OCI-LY1 (cell line): Measurements from ENCODE around the gene PYGO2.

ENCODE experiments used
- H2AFZ ChIP-seq: fragments of 200-600 bp; sonication (generic), shearing (Covaris generic); 2 replicates; pipeline ENCODE4 v1.6.0; 2014; ENCODE audit warnings: antibody characterized with exemption, mild to moderate bottlenecking, low read length
- H3F3A ChIP-seq: fragments of 200-600 bp; sonication (generic), shearing (Covaris generic); 2 replicates; pipeline ENCODE4 v1.6.0; 2014; ENCODE audit warnings: mild to moderate bottlenecking, antibody characterized with exemption, low read length, moderate library complexity; ENCODE audit not compliant: insufficient read depth
- H3K27ac ChIP-seq: fragments of 200-600 bp; sonication (generic); 2 replicates; pipeline ENCODE4 v1.5.1; 2014; ENCODE audit warnings: low read length, mixed run types, mild to moderate bottlenecking, low read depth; ENCODE audit not compliant: poor library complexity, severe bottlenecking
- H3K27me3 ChIP-seq: fragments of 200-600 bp; sonication (generic); 2 replicates; pipeline ENCODE4 v1.6.0; 2014; ENCODE audit warnings: antibody characterized with exemption, mild to moderate bottlenecking, low read length, moderate library complexity; ENCODE audit not compliant: insufficient read depth
- H3K36me3 ChIP-seq: fragments of 200-600 bp; sonication (generic); 2 replicates; pipeline ENCODE4 v1.6.1; 2014; ENCODE audit warnings: mild to moderate bottlenecking, antibody characterized with exemption, low read length, moderate library complexity, mixed read lengths; ENCODE audit not compliant: insufficient read depth
- H3K4me1 ChIP-seq: fragments of 200-600 bp; sonication (generic); 2 replicates; pipeline ENCODE4 v1.5.1; 2014; ENCODE audit warnings: mild to moderate bottlenecking, low read length, moderate library complexity; ENCODE audit not compliant: insufficient read depth, severe bottlenecking
- H3K4me2 ChIP-seq: fragments of 200-600 bp; sonication (generic), shearing (Covaris generic); 2 replicates; pipeline ENCODE4 v1.6.1; 2014; ENCODE audit warnings: low read length
- H3K4me3 ChIP-seq: fragments of 200-600 bp; sonication (generic); 2 replicates; pipeline ENCODE4 v1.5.1; 2014; ENCODE audit warnings: low read length, low read depth, mild to moderate bottlenecking, mixed read lengths; ENCODE audit not compliant: poor library complexity, severe bottlenecking
- H3K79me2 ChIP-seq: fragments of 200-600 bp; shearing (Covaris generic); 2 replicates; pipeline ENCODE4 v1.6.1; 2016; ENCODE audit warnings: mixed run types, low read length, mixed read lengths; ENCODE audit not compliant: insufficient read depth
- H3K9ac ChIP-seq: fragments of 200-600 bp; sonication (generic), shearing (Covaris generic); 2 replicates; pipeline ENCODE4 v1.6.1; 2014; ENCODE audit warnings: mild to moderate bottlenecking, low read length, mixed read lengths
- H3K9me2 ChIP-seq: fragments of 200-600 bp; sonication (generic), shearing (Covaris generic); 2 replicates; pipeline ENCODE4 v1.6.1; 2014; ENCODE audit warnings: low read depth, mild to moderate bottlenecking, low read length, mixed read lengths
- H3K9me3 ChIP-seq: fragments of 200-600 bp; shearing (Covaris generic); 2 replicates; pipeline ENCODE4 v1.6.1; 2014; ENCODE audit warnings: low read length, mixed read lengths
- H4K20me1 ChIP-seq: fragments of 200-600 bp; sonication (generic), shearing (Covaris generic); 2 replicates; pipeline ENCODE4 v1.6.0; 2016; ENCODE audit warnings: mild to moderate bottlenecking, low read length; ENCODE audit not compliant: insufficient read depth
- EZH2 ChIP-seq: fragments of 200-600 bp; sonication (generic), shearing (Covaris generic); IDR thresholded peaks from 2 replicates; pipeline ENCODE4 v1.8.0; 2017; ENCODE audit warnings: borderline replicate concordance, mixed run types, mild to moderate bottlenecking, antibody characterized with exemption, low read length, moderate library complexity, mixed read lengths
- TF ChIP-seq, protein P1 (sequence below): fragments of 200-600 bp; sonication (generic), shearing (Covaris generic); IDR thresholded peaks from 2 replicates; pipeline ENCODE4 v1.5.1; 2017; ENCODE audit warnings: mild to moderate bottlenecking, antibody characterized with exemption, low read length, moderate library complexity, mixed read lengths

The PYGO2 gene

DNA sequence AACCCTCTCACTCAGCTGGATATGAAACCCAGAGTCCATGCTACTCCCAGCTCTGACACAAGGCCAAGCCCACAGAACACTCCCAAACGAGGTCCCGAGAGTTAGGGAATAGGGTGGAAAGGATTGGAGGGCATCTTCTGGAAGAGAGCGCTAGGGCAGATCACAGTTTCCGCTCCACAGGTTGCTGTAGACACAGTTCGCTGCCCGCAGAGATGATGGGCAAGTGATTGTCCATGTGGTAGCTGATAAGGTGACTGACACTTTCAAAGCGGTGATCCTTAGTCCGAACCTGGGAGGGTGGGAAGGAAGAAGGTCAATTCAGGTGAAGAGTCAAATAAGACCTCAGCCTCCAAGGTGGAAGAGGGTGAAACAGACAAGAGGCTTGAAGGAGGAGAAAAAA lies 2.1 kb upstream of the PYGO2 start:
- H3K4me2 ChIP-seq: peak overlapping the region; percentile 71; the same call in 1 of the 2 replicates
- peaks cover 57% of the 10 kb centered on the region for H3K36me3 ChIP-seq
- peak overlapping the region; percentile 41 for H3K27ac ChIP-seq
- H4K20me1 ChIP-seq: no peaks in the 10 kb centered on the region
- no peaks in the 10 kb centered on the region for H3K9me2 ChIP-seq
- no peaks in the 10 kb centered on the region for H3K27me3 ChIP-seq
- no peak for TF ChIP-seq EZH2
- TF ChIP-seq, protein P1, sequence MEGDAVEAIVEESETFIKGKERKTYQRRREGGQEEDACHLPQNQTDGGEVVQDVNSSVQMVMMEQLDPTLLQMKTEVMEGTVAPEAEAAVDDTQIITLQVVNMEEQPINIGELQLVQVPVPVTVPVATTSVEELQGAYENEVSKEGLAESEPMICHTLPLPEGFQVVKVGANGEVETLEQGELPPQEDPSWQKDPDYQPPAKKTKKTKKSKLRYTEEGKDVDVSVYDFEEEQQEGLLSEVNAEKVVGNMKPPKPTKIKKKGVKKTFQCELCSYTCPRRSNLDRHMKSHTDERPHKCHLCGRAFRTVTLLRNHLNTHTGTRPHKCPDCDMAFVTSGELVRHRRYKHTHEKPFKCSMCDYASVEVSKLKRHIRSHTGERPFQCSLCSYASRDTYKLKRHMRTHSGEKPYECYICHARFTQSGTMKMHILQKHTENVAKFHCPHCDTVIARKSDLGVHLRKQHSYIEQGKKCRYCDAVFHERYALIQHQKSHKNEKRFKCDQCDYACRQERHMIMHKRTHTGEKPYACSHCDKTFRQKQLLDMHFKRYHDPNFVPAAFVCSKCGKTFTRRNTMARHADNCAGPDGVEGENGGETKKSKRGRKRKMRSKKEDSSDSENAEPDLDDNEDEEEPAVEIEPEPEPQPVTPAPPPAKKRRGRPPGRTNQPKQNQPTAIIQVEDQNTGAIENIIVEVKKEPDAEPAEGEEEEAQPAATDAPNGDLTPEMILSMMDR: no peak
- no peaks in the 10 kb centered on the region for H3F3A ChIP-seq
- H3K9ac ChIP-seq: no peak overlapping the region
- peaks cover 28% of the 10 kb centered on the region for H3K4me1 ChIP-seq
- H3K79me2 ChIP-seq: peaks cover 5% of the 10 kb centered on the region; the same call in 1 of the 2 replicates
- no peak overlapping the region for H2AFZ ChIP-seq
- H3K9me3 ChIP-seq: no peaks in the 10 kb centered on the region
- no peak overlapping the region for H3K4me3 ChIP-seq

DNA sequence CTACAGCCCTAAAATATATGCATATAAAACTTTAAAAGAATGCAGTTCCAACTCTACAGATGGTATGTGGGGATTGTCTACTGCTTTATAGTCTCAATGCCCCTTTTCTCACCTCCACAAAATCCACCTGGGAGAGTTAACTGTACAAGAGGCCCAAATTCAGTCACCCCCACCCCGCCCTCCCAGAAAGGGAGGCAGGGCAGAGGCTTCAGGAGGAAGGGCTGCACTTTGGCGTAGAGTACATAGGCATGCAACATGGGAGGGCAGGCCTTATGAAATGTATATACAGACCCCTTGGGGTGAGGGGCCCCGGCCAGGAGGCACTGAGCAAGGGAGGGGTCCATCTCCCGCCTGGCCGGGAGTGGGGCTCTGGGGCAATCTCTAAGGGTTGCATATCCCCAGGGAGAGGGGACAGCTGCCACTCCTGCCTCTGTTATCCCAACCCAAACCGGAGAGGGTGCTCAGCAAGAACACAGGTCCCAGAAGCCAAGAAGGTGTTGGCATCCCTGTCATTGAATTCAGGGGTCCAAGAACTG lies 1.3 kb upstream of the PYGO2 start:
- H3K9me2 ChIP-seq: no peaks in the 10 kb centered on the region
- H4K20me1 ChIP-seq: no peaks in the 10 kb centered on the region
- peaks cover 56% of the 10 kb centered on the region for H3K36me3 ChIP-seq
- TF ChIP-seq, protein P1: no peak
- no peak for TF ChIP-seq EZH2
- no peaks in the 10 kb centered on the region for H3K9me3 ChIP-seq
- H3F3A ChIP-seq: no peaks in the 10 kb centered on the region
- peaks cover 5% of the 10 kb centered on the region; the same call in 1 of the 2 replicates for H3K79me2 ChIP-seq
- H3K4me2 ChIP-seq: peak overlapping the region; percentile 71
- H3K27ac ChIP-seq: peak overlapping the region; percentile 81
- peak overlapping the region; percentile 75 for H3K4me3 ChIP-seq
- no peak overlapping the region for H2AFZ ChIP-seq
- H3K27me3 ChIP-seq: no peaks in the 10 kb centered on the region
- peak overlapping the region; percentile 99 for H3K9ac ChIP-seq
- peaks cover 28% of the 10 kb centered on the region for H3K4me1 ChIP-seq

DNA sequence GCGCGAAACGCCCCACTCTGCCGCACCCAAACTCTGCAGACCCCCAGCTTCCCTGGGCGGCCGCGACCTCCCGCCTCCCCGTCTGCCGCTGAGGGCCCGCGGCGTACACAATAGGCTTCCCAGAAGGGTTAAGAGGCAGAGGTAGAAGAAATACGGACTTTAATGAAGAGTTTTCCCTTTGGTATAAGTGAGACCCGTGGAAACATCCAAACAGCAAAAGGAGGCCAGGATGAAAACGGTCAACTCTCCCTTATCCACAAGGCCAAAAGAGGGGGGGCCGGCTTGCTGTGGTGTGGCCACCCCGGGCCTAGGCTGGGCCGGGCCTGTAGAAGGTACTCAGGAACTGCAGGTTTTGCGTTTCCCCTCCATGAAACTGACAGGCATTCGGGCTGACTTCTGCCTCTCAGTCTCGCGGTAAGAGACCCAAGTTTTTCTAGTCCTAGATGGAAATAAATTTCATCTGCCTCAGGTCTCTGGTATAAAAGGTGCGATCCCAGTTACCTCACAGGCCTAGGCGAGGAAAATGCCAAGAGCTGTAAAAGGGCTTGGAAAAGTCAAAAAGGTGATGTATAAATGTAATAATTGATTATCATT lies 671 bp upstream of the PYGO2 start:
- Histone ChIP-seq H3K9ac (peak overlapping the region; percentile 99), H3K4me1 (peaks cover 28% of the 10 kb centered on the region), H3K9me2 (no peaks in the 10 kb centered on the region), H3K9me3 (no peaks in the 10 kb centered on the region), H4K20me1 (no peaks in the 10 kb centered on the region), H2AFZ (no peak overlapping the region), H3K4me2 (peak overlapping the region; percentile 71), H3K4me3 (peak overlapping the region; percentile 75), H3K79me2 (peaks cover 5% of the 10 kb centered on the region; the same call in 1 of the 2 replicates), H3K27ac (peak overlapping the region; percentile 81), H3F3A (no peaks in the 10 kb centered on the region), H3K27me3 (no peaks in the 10 kb centered on the region), H3K36me3 (peaks cover 50% of the 10 kb centered on the region)
- TF ChIP-seq, protein P1: no peak
- no peak for TF ChIP-seq EZH2
